Mucosa of gallbladder (tissue), 1 donor: ENCODE data around the gene NECTIN3. TPM values are rescaled to one million over a fixed set of nuclear protein-coding genes. Genes with fewer than 3 reads are reported as not detected.

Experiments
- DNase-seq: peaks from one replicate; pipeline ENCODE4 v3.0.0-alpha.2; 2020; ENCODE audit warnings: low spot score
- total RNA-seq: library from RNA; stranded (reverse); gene quantifications from one replicate; pipeline ENCODE4 v1.2.1, GENCODE V29; 2021
- donor health status: DM: no; HTN: no; CAD: no.

NECTIN3 gene
- total RNA-seq, 1 donor from 2014 or later, result 27.7 TPM

GRCh38 chr3:111210003-111210711 lies 138.5 kb downstream of the NECTIN3 start:
- no peak for DNase-seq

GRCh38 chr3:111210866-111211564 lies 139.4 kb downstream of the NECTIN3 start:
- no peak for DNase-seq

GRCh38 chr3:111212511-111212910 lies 140.9 kb downstream of the NECTIN3 start:
- DNase-seq, result no peak

- no peak for DNase-seq
Observed at GRCh38 chr3:111215481-111215880, 143.9 kb downstream of the NECTIN3 start.

- DNase-seq, result no peak
Observed at GRCh38 chr3:111218615-111219014, 147.0 kb downstream of the NECTIN3 start.

GRCh38 chr3:111227216-111227615 lies 155.6 kb downstream of the NECTIN3 start:
- no peak for DNase-seq

GRCh38 chr3:111229301-111229700 lies 157.7 kb downstream of the NECTIN3 start:
- DNase-seq, result no peak

- DNase-seq, result no peak
Observed at GRCh38 chr3:111236836-111237713, 165.5 kb downstream of the NECTIN3 start.

- no peak for DNase-seq
Observed at GRCh38 chr3:111237946-111238345, 166.3 kb downstream of the NECTIN3 start.

- no peak for DNase-seq
Observed at GRCh38 chr3:111238885-111239284, 167.3 kb downstream of the NECTIN3 start.

GRCh38 chr3:111241960-111242359 lies 170.3 kb downstream of the NECTIN3 start:
- no peak for DNase-seq
